HCT116 (cell line): Measurements from ENCODE around the gene DYNLT4. TPM values are rescaled to one million over a fixed set of nuclear protein-coding genes. Genes with fewer than 3 reads are reported as not detected.

ENCODE experiments used
- ATAC-seq: fragments of 200-7000 bp; cut with Tn5 transposase; 2 replicates; pipeline ENCODE4 v1.9.1; 2020; ENCODE audit warnings: mild to moderate bottlenecking, moderate library complexity
- BruUV-seq: library from RNA; stranded (reverse); fragments of 400-500 nt; replicated peaks from 2 replicates; lab custom pipeline; 2021; lab: Mats Ljungman, UMichigan
- CTCF ChIA-PET: fragments of 300-600 bp; sonication (Branson Sonifier 250); formaldehyde crosslinking; loops from one replicate; lab custom pipeline; 2021; ENCODE audit warnings: antibody characterized with exemption; lab: Charles Lee
- POLR2A ChIA-PET: fragments of 300-600, 350-600 bp; sonication (Branson Sonifier 250); formaldehyde crosslinking; loops from one replicate; lab custom pipeline; 2021; ENCODE audit warnings: antibody characterized with exemption; lab: Charles Lee
- RAD21 ChIA-PET, 2 experiments: fragments of 300-600 bp; sonication (Branson Sonifier 250); formaldehyde crosslinking; loops; one replicate each; lab custom pipeline; 2023; ENCODE audit warnings: low total read pairs in 2 of 2; ENCODE audit not compliant: uncharacterized antibody in 2 of 2, unreplicated experiment in 2 of 2, low non-redundant PET in 1 of 2; lab: Charles Lee
- DNase-seq: peaks from one replicate; pipeline ENCODE4 v3.0.0-alpha.2; 2010; ENCODE audit warnings: low read depth, low spot score
- H2AFZ ChIP-seq: fragments of 200-600 bp; shearing (Covaris generic), sonication (generic); 2 replicates; pipeline ENCODE4 v1.6.1; 2017; ENCODE audit warnings: low read depth, mixed run types, mixed read lengths, antibody characterized with exemption, low read length; ENCODE audit not compliant: poor library complexity, severe bottlenecking
- H3K27ac ChIP-seq: 2 replicates; pipeline ENCODE4 v1.5.1; 2012; ENCODE audit warnings: low read depth, low read length
- H3K27me3 ChIP-seq: fragments of 200-600 bp; sonication (generic); 2 replicates; pipeline ENCODE4 v1.6.1; 2016; ENCODE audit warnings: mixed run types, low read length, mixed read lengths; ENCODE audit not compliant: insufficient read depth
- H3K36me3 ChIP-seq, 2 experiments: fragments of 200-500 bp in 1 of 2; fragments of 200-600 bp in 1 of 2; sonication (Bioruptor generic) in 1 of 2; sonication (generic) in 1 of 2; 2 replicates each; pipeline versions ENCODE4 v1.5.1 to v1.6.1; 2014 to 2016; ENCODE audit warnings: low read length in 2 of 2, inconsistent platforms in 1 of 2, mixed read lengths in 1 of 2, mixed run types in 1 of 2; ENCODE audit not compliant: insufficient read depth in 2 of 2, control insufficient read depth in 1 of 2
- H3K4me1 ChIP-seq, 2 experiments: fragments of 200-600 bp in 1 of 2; sonication (generic) in 1 of 2; 2 replicates each; pipeline versions ENCODE4 v1.5.1 to v1.6.1; 2012 to 2017; ENCODE audit warnings: low read length in 2 of 2, inconsistent platforms in 1 of 2, mild to moderate bottlenecking in 1 of 2, mixed read lengths in 1 of 2, mixed run types in 1 of 2, moderate library complexity in 1 of 2; ENCODE audit not compliant: insufficient read depth in 2 of 2, control insufficient read depth in 1 of 2
- H3K4me2 ChIP-seq: fragments of 200-600 bp; sonication (generic); 2 replicates; pipeline ENCODE4 v1.6.1; 2017; ENCODE audit warnings: mixed run types, low read length, mixed read lengths
- H3K4me3 ChIP-seq, 2 experiments: fragments of 200-600 bp in 1 of 2; sonication (generic) in 1 of 2; replicated peaks in 1 of 2; 2 replicates each; pipeline ENCODE4 v1.5.1; 2011 to 2016; ENCODE audit warnings: low read length in 2 of 2, control low read depth in 1 of 2, low read depth in 1 of 2, mild to moderate bottlenecking in 1 of 2, mixed read lengths in 1 of 2, mixed run types in 1 of 2
- H3K79me2 ChIP-seq: fragments of 200-600 bp; sonication (generic); 2 replicates; pipeline ENCODE4 v1.6.1; 2017; ENCODE audit warnings: mild to moderate bottlenecking, mixed run types, low read length, moderate library complexity, mixed read lengths; ENCODE audit not compliant: insufficient read depth
- H3K9ac ChIP-seq: fragments of 200-600 bp; sonication (generic); 2 replicates; pipeline ENCODE4 v1.6.1; 2016; ENCODE audit warnings: low read length, mixed read lengths
- H3K9me2 ChIP-seq: fragments of 200-600 bp; sonication (generic), shearing (Covaris generic); 2 replicates; pipeline ENCODE4 v1.6.1; 2017; ENCODE audit warnings: mixed run types, mild to moderate bottlenecking, moderate library complexity; ENCODE audit not compliant: insufficient read depth
- H3K9me3 ChIP-seq, 2 experiments: fragments of 200-500 bp in 1 of 2; fragments of 200-600 bp in 1 of 2; sonication (Bioruptor generic) in 1 of 2; sonication (generic) in 1 of 2; 2 replicates each; pipeline ENCODE4 v1.6.1; 2014 to 2017; ENCODE audit warnings: low read length in 2 of 2, mixed read lengths in 2 of 2, inconsistent platforms in 1 of 2, low read depth in 1 of 2, mild to moderate bottlenecking in 1 of 2, mixed run types in 1 of 2, moderate library complexity in 1 of 2; ENCODE audit not compliant: control insufficient read depth in 1 of 2, insufficient read depth in 1 of 2
- H4K20me1 ChIP-seq: fragments of 200-600 bp; sonication (generic), shearing (Covaris generic); 2 replicates; pipeline ENCODE4 v1.6.1; 2017; ENCODE audit warnings: mixed run types, mild to moderate bottlenecking, moderate library complexity; ENCODE audit not compliant: insufficient read depth
- CEBPB ChIP-seq: IDR thresholded peaks from 2 replicates; pipeline ENCODE4 v1.6.1; 2012; ENCODE audit warnings: low read depth
- POLR2AphosphoS5 ChIP-seq: IDR thresholded peaks from 2 replicates; pipeline ENCODE4 v1.6.1; 2011; ENCODE audit warnings: mild to moderate bottlenecking, low read depth, low read length, moderate library complexity
- SIN3A ChIP-seq: IDR thresholded peaks from 2 replicates; pipeline ENCODE4 v1.6.1; 2012; ENCODE audit warnings: low read depth
- YY1 ChIP-seq: IDR thresholded peaks from 2 replicates; pipeline ENCODE4 v1.6.1; 2011; ENCODE audit warnings: low read length, low read depth, moderate library complexity, mild to moderate bottlenecking; ENCODE audit not compliant: insufficient replicate concordance; ENCODE audit errors: extremely low read depth
- ZFX ChIP-seq: fragments of 450-650 bp; IDR thresholded peaks from 2 replicates; pipeline ENCODE4 v1.6.1; 2017
- intact Hi-C: fragments of 100-400 bp; cut with micrococcal nuclease; formaldehyde crosslinking; loops from 2 replicates; pipeline ENCODE4 v1.10.0; 2022
- total RNA-seq: library from RNA; stranded (reverse); gene quantifications from one replicate; pipeline ENCODE4 v1.2.1, GENCODE V29; 2021; ENCODE audit not compliant: unreplicated experiment
- TF ChIP-seq, protein P1 (sequence below): IDR thresholded peaks from 2 replicates; pipeline ENCODE4 v1.6.1; 2011; ENCODE audit warnings: mild to moderate bottlenecking, low read length, moderate library complexity; ENCODE audit not compliant: insufficient replicate concordance; ENCODE audit errors: extremely low read depth
- TF ChIP-seq, protein P2 (sequence below): IDR thresholded peaks from 2 replicates; pipeline ENCODE4 v1.6.1; 2012

The DYNLT4 gene
- total RNA-seq, 1 experiment from 2014 or later: 0.96 TPM

DNA sequence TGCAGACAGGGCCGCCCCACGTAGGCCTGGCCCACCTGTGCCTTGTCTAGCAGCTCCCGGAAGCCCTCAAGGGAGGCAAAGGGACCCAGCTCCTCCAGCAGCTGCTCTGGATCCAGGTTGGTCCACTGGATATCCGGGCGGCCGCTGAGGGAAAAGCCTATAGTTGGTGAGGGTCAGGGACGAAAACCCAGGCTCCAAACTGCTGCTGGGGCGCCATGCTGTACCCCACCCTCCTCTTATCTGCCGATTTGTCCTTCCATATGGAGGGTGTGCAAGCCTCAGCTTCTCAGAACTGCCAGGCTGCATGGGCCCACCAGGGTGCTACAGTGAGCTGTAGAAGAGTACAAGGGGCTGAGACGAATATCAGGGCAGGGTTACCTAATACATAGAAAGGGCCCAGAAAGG is 23.8 kb upstream of the DYNLT4 start:
- TF ChIP-seq ZFX: no peak
- TF ChIP-seq, protein P1, sequence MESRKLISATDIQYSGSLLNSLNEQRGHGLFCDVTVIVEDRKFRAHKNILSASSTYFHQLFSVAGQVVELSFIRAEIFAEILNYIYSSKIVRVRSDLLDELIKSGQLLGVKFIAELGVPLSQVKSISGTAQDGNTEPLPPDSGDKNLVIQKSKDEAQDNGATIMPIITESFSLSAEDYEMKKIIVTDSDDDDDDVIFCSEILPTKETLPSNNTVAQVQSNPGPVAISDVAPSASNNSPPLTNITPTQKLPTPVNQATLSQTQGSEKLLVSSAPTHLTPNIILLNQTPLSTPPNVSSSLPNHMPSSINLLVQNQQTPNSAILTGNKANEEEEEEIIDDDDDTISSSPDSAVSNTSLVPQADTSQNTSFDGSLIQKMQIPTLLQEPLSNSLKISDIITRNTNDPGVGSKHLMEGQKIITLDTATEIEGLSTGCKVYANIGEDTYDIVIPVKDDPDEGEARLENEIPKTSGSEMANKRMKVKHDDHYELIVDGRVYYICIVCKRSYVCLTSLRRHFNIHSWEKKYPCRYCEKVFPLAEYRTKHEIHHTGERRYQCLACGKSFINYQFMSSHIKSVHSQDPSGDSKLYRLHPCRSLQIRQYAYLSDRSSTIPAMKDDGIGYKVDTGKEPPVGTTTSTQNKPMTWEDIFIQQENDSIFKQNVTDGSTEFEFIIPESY: no peak
- TF ChIP-seq SIN3A: no peak
- TF ChIP-seq CEBPB: no peak
- no peak for TF ChIP-seq POLR2AphosphoS5
- TF ChIP-seq, protein P2, sequence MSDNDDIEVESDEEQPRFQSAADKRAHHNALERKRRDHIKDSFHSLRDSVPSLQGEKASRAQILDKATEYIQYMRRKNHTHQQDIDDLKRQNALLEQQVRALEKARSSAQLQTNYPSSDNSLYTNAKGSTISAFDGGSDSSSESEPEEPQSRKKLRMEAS: no peak
- TF ChIP-seq YY1: no peak
- TF ChIP-seq, all 23 proteins: peak for 0
- intact Hi-C loops: no loop called here

More for the DNA sequence above, 23.8 kb upstream of the DYNLT4 start:
- ATAC-seq (no peak), DNase-seq (no peak)
- POLR2A ChIA-PET: interaction anchor here (3.3 kb wide), 1 partner anchor 12 kb away, joined by 18 read pairs; no protein-coding TSS in a partner anchor
- Histone ChIP-seq H3K27ac (no peak overlapping the region), H3K4me2 (no peak overlapping the region), H3K27me3 (no peaks in the 10 kb centered on the region), H4K20me1 (no peaks in the 10 kb centered on the region), H3K9ac (no peak overlapping the region), H3K79me2 (no peaks in the 10 kb centered on the region), H3K9me2 (no peaks in the 10 kb centered on the region), H3K4me1 (peaks cover 0 to 6% of the 10 kb centered on the region in 2 experiments; a peak in 1 of 4 replicates), H3K4me3 (no peak overlapping the region), H2AFZ (no peak overlapping the region), H3K36me3 (no peaks in the 10 kb centered on the region), H3K9me3 (no peaks in the 10 kb centered on the region)
- RAD21 ChIA-PET: no interaction called here
- BruUV-seq: no TSS peak
- CTCF ChIA-PET: no interaction called here
